ENCODE results near the gene SLC22A23. TPM values are rescaled to one million over a fixed set of nuclear protein-coding genes. Genes with fewer than 3 reads are reported as not detected.
A peak's percentile ranks its signal among the peaks of the same experiment; 100 is the strongest.

Gene SLC22A23
- total RNA-seq, 1 donor from 2014 or later: 0.52 TPM

DNA sequence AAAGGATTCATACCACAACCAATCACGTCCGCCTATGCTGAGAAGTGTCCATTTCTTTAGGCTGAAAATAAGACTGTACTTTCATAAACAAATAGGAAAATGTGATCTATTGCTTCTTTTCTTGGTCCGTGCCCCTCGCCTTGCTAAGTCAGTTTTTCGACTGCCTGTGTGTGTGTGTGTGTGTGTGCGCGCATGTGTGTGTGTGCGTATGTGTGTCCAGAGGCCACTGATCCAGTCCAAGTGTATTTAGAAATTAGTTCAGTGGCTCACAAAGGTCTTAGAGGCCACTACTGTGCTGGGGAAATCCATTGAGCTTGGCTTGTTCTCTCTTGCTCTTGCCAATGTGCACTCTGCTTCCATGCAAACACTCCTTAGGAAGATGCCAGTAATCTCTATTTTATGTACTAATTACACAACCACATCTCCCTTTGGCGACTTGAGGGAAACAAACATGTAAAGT is 50.5 kb downstream of the SLC22A23 start:
- no peak for TF ChIP-seq CTCF (conservative IDR thresholded peaks at IDR 0.05; ENCODE audit: low read depth, low read length)
- H3K4me3 ChIP-seq (ENCODE audit: low read depth, low read length): no peak overlapping the region
- DNase-seq (ENCODE audit: low read depth): no peak

DNA sequence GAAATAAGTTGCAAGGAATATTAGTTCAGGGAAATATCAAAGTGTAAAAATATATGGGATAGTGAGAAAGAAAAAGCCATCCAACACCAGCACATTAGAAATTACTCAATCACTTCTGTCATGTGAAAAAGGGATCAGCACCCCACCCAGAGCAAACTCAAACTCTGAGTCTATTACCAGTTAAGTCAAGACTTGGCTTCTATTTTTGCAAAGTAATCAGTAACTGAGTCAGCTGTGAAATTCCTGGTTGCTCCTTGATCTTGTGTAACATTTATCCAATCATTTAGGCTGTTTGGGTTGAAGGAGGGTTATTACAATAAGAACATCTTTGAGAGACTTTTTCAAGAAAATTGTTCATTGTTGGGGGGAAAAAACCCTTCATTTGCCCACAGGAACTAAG is 51.2 kb downstream of the SLC22A23 start:
- no peak for TF ChIP-seq CTCF (conservative IDR thresholded peaks at IDR 0.05; ENCODE audit: low read depth, low read length)
- DNase-seq (ENCODE audit: low read depth): peak; percentile 83
- H3K4me3 ChIP-seq (ENCODE audit: low read depth, low read length): no peak overlapping the region

DNA sequence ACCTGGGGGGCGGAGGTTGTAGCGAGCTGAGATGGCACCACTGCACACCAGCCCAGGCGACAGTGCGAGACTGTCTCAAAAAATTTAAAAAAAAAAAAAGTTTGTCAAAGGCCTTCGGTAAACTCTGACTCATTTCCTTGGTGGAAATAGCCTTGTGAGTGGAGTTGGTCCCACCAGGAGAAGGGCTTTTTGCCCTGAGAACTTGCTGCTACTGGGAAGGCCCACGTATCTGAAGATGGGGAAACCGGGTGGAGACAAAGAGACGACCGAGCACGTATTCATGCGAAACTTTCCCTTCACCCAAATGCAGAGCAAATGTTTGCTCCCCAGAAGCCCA is 51.7 kb downstream of the SLC22A23 start:
- TF ChIP-seq CTCF (conservative IDR thresholded peaks at IDR 0.05; ENCODE audit: low read depth, low read length): no peak
- no peak for DNase-seq (ENCODE audit: low read depth)
- H3K4me3 ChIP-seq (ENCODE audit: low read depth, low read length): no peak overlapping the region

GRCh38 chr6:3403238-3404173 is 53.3 kb downstream of the SLC22A23 start:
- DNase-seq (ENCODE audit: low read depth): peak; percentile 78
- no peak for TF ChIP-seq CTCF (conservative IDR thresholded peaks at IDR 0.05; ENCODE audit: low read depth, low read length)
- no peak overlapping the region for H3K4me3 ChIP-seq (ENCODE audit: low read depth, low read length)

DNA sequence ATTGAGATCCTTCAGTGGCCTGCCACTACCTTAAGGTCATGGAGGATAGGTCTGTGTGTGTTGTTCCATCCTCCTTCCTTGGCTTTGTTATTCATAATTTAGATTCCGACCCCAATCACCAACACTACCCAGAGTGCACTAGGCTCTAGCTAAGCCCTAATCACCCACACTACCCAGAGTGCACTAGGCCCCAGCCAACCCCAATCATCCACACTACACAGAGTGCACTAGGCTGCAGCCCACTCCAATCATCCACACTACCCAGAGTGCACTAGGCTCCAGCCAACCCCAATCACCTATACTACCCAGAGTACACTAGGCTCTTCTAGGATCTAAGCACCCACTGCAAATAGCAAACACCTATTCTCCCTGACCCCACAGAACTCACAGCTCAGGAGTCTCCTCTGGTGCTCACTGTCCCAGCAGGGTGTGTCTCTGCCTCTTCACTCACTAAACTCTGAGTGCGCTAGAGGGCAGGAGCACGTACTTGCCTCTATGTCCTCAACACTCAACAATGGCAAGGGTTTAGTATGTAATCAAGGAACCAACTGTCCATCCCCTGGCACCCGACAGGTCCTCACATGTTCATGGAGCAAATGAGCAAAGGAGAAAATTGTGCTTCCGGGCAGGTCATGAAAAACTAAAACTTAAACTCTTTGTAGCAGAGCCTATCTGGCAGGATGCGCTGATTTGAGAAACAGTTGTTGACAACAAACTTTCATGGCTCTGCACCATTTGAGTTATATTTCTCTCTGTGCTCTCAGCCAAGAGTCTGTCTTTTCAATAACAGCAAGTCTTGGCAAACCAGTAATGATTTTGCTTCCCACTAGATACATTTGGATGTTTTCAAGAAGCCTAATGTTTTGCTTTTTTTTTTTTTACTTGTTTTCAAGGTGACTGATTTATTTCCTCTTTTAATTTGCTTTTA is 54.3 kb downstream of the SLC22A23 start:
- no peak overlapping the region for H3K4me3 ChIP-seq (ENCODE audit: low read depth, low read length)
- DNase-seq (ENCODE audit: low read depth): no peak
- TF ChIP-seq CTCF (conservative IDR thresholded peaks at IDR 0.05; ENCODE audit: low read depth, low read length): no peak

- no peak overlapping the region for H3K4me3 ChIP-seq (ENCODE audit: low read depth, low read length)
- no peak for TF ChIP-seq CTCF (conservative IDR thresholded peaks at IDR 0.05; ENCODE audit: low read depth, low read length)
- no peak for DNase-seq (ENCODE audit: low read depth)
Observed at GRCh38 chr6:3400162-3400561, 56.7 kb downstream of the SLC22A23 start.
